ENCODE measurements around the gene MRFAP1L1.

MRFAP1L1 gene

GRCh38 chr4:6696611-6697010, 13.1 kb downstream of the MRFAP1L1 start:
- TF ChIP-seq CTCF (IDR thresholded peaks at IDR 0.05; ENCODE audit: low read depth, low read length) = no peak
- H3K9me3 ChIP-seq (ENCODE audit: severe bottlenecking) = no peaks in the 10 kb centered on the region
- H3K27me3 ChIP-seq (ENCODE audit: insufficient read depth, low read depth, severe bottlenecking) = no peaks in the 10 kb centered on the region
- peaks cover 4% of the 10 kb centered on the region for H3K36me3 ChIP-seq
- DNase-seq = no peak
- no peak overlapping the region for H3K4me3 ChIP-seq (ENCODE audit: low read depth, low read length)
- H3K27ac ChIP-seq = no peak overlapping the region

DNA sequence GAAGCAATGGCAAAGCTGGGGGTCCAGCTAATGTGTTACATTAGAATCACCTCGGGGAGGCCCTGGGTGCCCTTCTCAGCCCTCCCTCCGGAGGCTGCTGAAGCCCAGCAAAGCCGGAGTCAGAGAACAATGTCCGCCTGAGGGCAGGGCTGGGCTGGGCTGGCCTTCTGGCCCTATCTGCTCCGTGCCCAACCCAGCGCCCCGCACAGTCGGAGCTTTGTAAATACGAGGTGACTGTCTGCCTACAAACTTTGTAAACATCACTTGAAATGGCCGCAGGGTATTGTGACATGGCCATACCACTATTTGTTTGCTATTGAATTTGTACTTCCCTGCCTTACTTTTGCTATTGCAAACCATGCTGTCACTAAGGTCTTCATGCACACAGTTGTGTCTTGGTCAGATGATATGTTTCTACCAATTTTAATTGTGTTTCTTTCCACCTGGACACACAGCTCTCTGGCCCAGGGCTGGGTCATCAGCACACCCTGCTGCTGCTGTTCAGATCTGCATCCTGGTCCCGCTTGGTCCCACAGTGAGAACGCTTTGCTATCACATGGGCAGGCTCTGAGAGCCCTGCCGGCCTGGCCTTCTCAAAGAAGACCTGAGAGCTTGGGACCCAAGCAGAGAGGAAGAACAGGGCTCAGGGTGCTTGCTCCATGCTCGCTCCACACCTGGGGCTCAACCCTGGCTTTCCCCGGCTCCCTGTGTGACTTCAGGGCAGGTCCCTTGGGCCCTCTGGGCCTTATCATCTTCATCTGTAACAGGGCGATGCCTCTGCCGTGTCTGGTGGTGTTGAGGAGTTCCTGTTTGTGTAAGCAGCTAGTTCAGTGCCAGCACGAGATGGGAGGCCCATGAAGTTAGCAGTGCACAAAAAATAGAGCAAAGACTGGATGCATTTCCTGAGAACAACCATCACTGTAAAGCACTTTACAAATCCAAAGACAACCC, 13.7 kb downstream of the MRFAP1L1 start:
- Histone ChIP-seq H3K4me3 (ENCODE audit: low read depth, low read length) (no peak overlapping the region), H3K36me3 (peaks cover 4% of the 10 kb centered on the region; the same call in 1 of the 2 replicates), H3K27me3 (ENCODE audit: insufficient read depth, low read depth, severe bottlenecking) (no peaks in the 10 kb centered on the region), H3K27ac (no peak overlapping the region), H3K9me3 (ENCODE audit: severe bottlenecking) (no peaks in the 10 kb centered on the region)
- no peak for TF ChIP-seq CTCF (IDR thresholded peaks at IDR 0.05; ENCODE audit: low read depth, low read length)
- DNase-seq = no peak

- no peak for DNase-seq
- no peaks in the 10 kb centered on the region for H3K36me3 ChIP-seq
- no peaks in the 10 kb centered on the region for H3K27me3 ChIP-seq (ENCODE audit: insufficient read depth, low read depth, severe bottlenecking)
- no peaks in the 10 kb centered on the region for H3K9me3 ChIP-seq (ENCODE audit: severe bottlenecking)
- no peak for TF ChIP-seq CTCF (IDR thresholded peaks at IDR 0.05; ENCODE audit: low read depth, low read length)
- no peak overlapping the region for H3K4me3 ChIP-seq (ENCODE audit: low read depth, low read length)
- H3K27ac ChIP-seq = no peak overlapping the region
Observed at GRCh38 chr4:6694177-6694901, 15.3 kb downstream of the MRFAP1L1 start.

DNA sequence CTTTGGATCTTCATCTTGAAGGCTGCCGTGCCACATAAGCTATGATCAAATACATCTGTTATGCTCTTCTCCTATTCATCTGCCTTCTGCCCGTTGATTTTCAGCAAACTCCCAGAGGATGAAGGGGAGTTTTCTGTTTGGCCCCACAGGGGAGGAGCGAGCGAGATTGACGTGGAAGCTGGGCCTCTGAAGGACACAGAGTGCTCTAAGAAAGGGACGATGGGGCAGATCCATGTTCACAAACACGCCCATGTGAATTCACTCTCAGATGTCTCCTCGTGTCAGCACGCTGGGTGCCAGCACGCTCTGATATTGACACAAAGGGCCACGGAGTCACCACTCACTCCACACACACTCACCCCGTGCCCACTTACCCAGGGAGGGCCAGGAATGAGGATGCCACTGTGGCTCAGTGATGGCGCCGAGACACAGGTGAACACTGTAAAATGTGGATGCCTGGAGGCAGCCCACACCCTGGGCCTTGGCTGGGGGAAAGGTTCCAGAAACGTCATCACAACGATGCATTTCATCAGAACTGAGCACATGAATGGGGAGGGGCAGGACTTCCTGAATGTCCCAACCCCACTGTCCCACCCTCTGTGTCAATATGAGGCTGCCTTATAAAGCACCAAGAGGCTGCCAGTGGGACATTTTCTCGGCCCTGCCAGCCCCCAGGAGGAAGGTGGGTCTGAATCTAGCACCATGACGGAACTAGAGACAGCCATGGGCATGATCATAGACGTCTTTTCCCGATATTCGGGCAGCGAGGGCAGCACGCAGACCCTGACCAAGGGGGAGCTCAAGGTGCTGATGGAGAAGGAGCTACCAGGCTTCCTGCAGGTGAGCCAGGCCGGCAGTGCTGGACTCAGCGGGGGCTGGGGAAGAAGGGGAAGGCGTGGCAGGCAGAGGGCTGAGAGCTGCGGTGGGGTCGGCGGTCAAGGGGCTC, 16.2 kb downstream of the MRFAP1L1 start, which contains the start of gene S100P:
Gene S100P, plus strand, starts transcription at position 648 of the 946 bp plus-strand sequence. Its CDS starts 55 bp downstream, at position 703.
- no peaks in the 10 kb centered on the region for H3K36me3 ChIP-seq
- no peaks in the 10 kb centered on the region for H3K27me3 ChIP-seq (ENCODE audit: insufficient read depth, low read depth, severe bottlenecking)
- TF ChIP-seq CTCF (IDR thresholded peaks at IDR 0.05; ENCODE audit: low read depth, low read length) = no peak
- no peak for DNase-seq
- no peak within 1 kb of the TSS for H3K4me3 ChIP-seq (ENCODE audit: low read depth, low read length)
- no peaks in the 10 kb centered on the region for H3K9me3 ChIP-seq (ENCODE audit: severe bottlenecking)
- no peak within 1 kb of the TSS for H3K27ac ChIP-seq

DNA sequence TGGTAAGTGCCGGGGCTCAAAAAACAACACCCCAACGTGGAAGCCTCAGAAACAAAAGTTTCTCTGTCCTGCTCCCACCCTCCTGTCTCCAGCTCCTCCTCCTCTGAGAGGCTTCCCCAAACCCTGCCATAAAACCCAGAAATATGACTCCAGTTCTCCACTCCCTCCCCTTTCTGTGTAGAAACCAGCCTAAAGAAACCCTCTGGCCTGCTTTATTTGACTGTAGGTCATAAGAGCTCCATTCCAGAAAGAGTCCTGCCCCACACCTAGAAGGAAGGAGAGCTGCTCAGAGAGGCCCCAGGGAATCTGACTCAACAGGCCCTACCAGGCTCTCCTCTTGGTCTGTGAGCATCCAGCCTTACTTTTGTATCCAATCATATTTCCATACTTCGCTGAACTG, 16.9 kb downstream of the MRFAP1L1 start:
- Histone ChIP-seq H3K9me3 (ENCODE audit: severe bottlenecking) (no peaks in the 10 kb centered on the region), H3K27ac (no peak overlapping the region), H3K27me3 (ENCODE audit: insufficient read depth, low read depth, severe bottlenecking) (no peaks in the 10 kb centered on the region), H3K4me3 (ENCODE audit: low read depth, low read length) (no peak overlapping the region), H3K36me3 (no peaks in the 10 kb centered on the region)
- TF ChIP-seq CTCF (IDR thresholded peaks at IDR 0.05; ENCODE audit: low read depth, low read length) = no peak
- no peak for DNase-seq
